GM12878 (cell line): ENCODE data around the gene EXO1. TPM values are rescaled to one million over a fixed set of nuclear protein-coding genes. Genes with fewer than 3 reads are reported as not detected.

Experiments used
- ATAC-seq: fragments of 200-7000 bp; cut with Tn5 transposase; 3 replicates; pipeline ENCODE4 v1.9.1; 2020; ENCODE audit warnings: mild to moderate bottlenecking, moderate library complexity
- BruUV-seq: library from RNA; stranded (reverse); fragments of 400-500 nt; replicated peaks from 2 replicates; lab custom pipeline; 2021; lab: Mats Ljungman, UMichigan
- CTCF ChIA-PET: fragments of 300-600 bp; sonication (Branson Sonifier 250); formaldehyde crosslinking; extraction: SDS; loops from one replicate; lab custom pipeline; 2021; ENCODE audit warnings: inconsistent platforms; lab: Yijun Ruan, JAX
- POLR2A ChIA-PET: fragments of 350-600 bp; formaldehyde crosslinking; extraction: SDS; loops from one replicate; lab custom pipeline; 2021; ENCODE audit warnings: inconsistent platforms; lab: Charles Lee
- RAD21 ChIA-PET: fragments of 300-600 bp; sonication (Branson Sonifier 250); formaldehyde crosslinking; loops from one replicate; lab custom pipeline; 2023; ENCODE audit warnings: antibody characterized with exemption; ENCODE audit not compliant: unreplicated experiment; lab: Charles Lee
- SMC1A ChIA-PET: fragments of 300-600 bp; sonication (Branson Sonifier 250); formaldehyde crosslinking; loops from one replicate; lab custom pipeline; 2023; ENCODE audit not compliant: unreplicated experiment, uncharacterized antibody; lab: Charles Lee
- DNase-seq: peaks from one replicate; pipeline ENCODE4 v3.0.0-alpha.2; 2011; ENCODE audit warnings: low read depth, low spot score
- FAIRE-seq: peaks from 3 replicates; lab custom pipeline; 2011; peaks lifted over from hg19 to GRCh38; lab: Jason Lieb, UNC
- H2AFZ ChIP-seq: 2 replicates; pipeline ENCODE4 v1.6.0; 2011; ENCODE audit warnings: low read depth, low read length, control low read depth; ENCODE audit not compliant: control insufficient read depth
- H3K27ac ChIP-seq: 2 replicates; pipeline ENCODE4 v1.5.1; 2011; ENCODE audit warnings: control low read depth; ENCODE audit not compliant: control insufficient read depth, insufficient read depth
- H3K27me3 ChIP-seq, 2 experiments: replicated peaks in 1 of 2; 2 replicates each; pipeline versions ENCODE4 v1.6.0 to v1.6.1; 2011; ENCODE audit warnings: low read length in 1 of 2; ENCODE audit not compliant: control insufficient read depth in 2 of 2, insufficient read depth in 2 of 2
- H3K36me3 ChIP-seq, 2 experiments: 2 replicates each; pipeline ENCODE4 v1.5.1; 2011; ENCODE audit warnings: low read length in 1 of 2; ENCODE audit not compliant: control insufficient read depth in 2 of 2, insufficient read depth in 2 of 2
- H3K4me1 ChIP-seq: 2 replicates; pipeline ENCODE4 v1.6.1; 2011; ENCODE audit warnings: mild to moderate bottlenecking, low read length, moderate library complexity, mixed read lengths; ENCODE audit not compliant: control insufficient read depth, insufficient read depth
- H3K4me2 ChIP-seq: 2 replicates; pipeline ENCODE4 v1.6.0; 2011; ENCODE audit warnings: control low read depth; ENCODE audit not compliant: control insufficient read depth, insufficient read depth
- H3K4me3 ChIP-seq: fragments of 200-600 bp; sonication (generic); 2 replicates; pipeline ENCODE4 v1.5.1; 2016
- H3K79me2 ChIP-seq: 2 replicates; pipeline ENCODE4 v1.6.0; 2011; ENCODE audit warnings: low read length; ENCODE audit not compliant: control insufficient read depth, insufficient read depth
- H3K9ac ChIP-seq: 2 replicates; pipeline ENCODE4 v1.8.0; 2011; ENCODE audit warnings: low read length, control low read depth, mixed read lengths; ENCODE audit not compliant: control insufficient read depth, insufficient read depth
- H3K9me3 ChIP-seq: replicated peaks from 3 replicates; pipeline ENCODE4 v1.5.1; 2011; ENCODE audit warnings: mild to moderate bottlenecking, low read length; ENCODE audit not compliant: control insufficient read depth, insufficient read depth
- H4K20me1 ChIP-seq: 2 replicates; pipeline ENCODE4 v1.6.0; 2011; ENCODE audit not compliant: control insufficient read depth, insufficient read depth
- DPF2 ChIP-seq: fragments of 450-650 bp; IDR thresholded peaks from 2 replicates; pipeline ENCODE4 v1.6.1; 2017; ENCODE audit warnings: mild to moderate bottlenecking
- ELK1 ChIP-seq: IDR thresholded peaks from 2 replicates; pipeline ENCODE4 v1.6.1; 2012; ENCODE audit warnings: low read depth, low read length, improper control_type of control experiment
- IRF3 ChIP-seq: fragments of 450-650 bp; IDR thresholded peaks from 2 replicates; pipeline ENCODE4 v1.6.1; 2014; ENCODE audit warnings: mild to moderate bottlenecking
- KAT2A ChIP-seq: conservative IDR thresholded peaks from 2 replicates; pipeline ENCODE4 v1.6.1; 2011; ENCODE audit warnings: low read depth, low read length; ENCODE audit not compliant: control insufficient read depth
- NR2F1 ChIP-seq: fragments of 450-650 bp; conservative IDR thresholded peaks from 2 replicates; pipeline ENCODE4 v1.6.1; 2017; ENCODE audit warnings: mild to moderate bottlenecking
- SMAD5 ChIP-seq: IDR thresholded peaks from 2 replicates; pipeline ENCODE4 v1.6.1; 2016; ENCODE audit warnings: antibody characterized with exemption, low read depth
- WRNIP1 ChIP-seq: IDR thresholded peaks from 2 replicates; pipeline ENCODE4 v1.6.1; 2011; ENCODE audit warnings: low read depth, low read length, improper control_type of control experiment, borderline replicate concordance
- ZNF687 ChIP-seq: fragments of 450-650 bp; IDR thresholded peaks from 2 replicates; pipeline ENCODE4 v1.6.1; 2017; ENCODE audit warnings: mild to moderate bottlenecking, moderate library complexity
- WGBS: methylation state at CpG from one replicate; pipeline ENCODE4 v1.1.6; 2016; ENCODE audit warnings: low lambda C conversion rate; ENCODE audit not compliant: insufficient replicate concordance, insufficient coverage; ENCODE audit errors: missing lambda C conversion rate; 5-methylcytosine and 5-hydroxymethylcytosine counted together
- in situ Hi-C: fragments of 300-500 bp; cut with MboI; formaldehyde crosslinking; loops from 9 replicates; pipeline ENCODE4 v1.14.3; 2018; ENCODE audit warnings: mixed read lengths
- intact Hi-C: fragments of 100-400 bp; cut with micrococcal nuclease; formaldehyde crosslinking; loops from one replicate; pipeline ENCODE4 v1.14.2; 2022; ENCODE audit not compliant: unreplicated experiment
- polyA plus RNA-seq, 11 experiments: library from polyadenylated mRNA; depleted of rRNA in 4 of 11; unstranded in 6 of 11; stranded (reverse) in 5 of 11; fragments of >200 nt; fragmentation: Nextera tagmentation in 4 of 11; fragmentation: Illumina TruSeq in 1 of 11; extraction: Ambion mirVana in 4 of 11; extraction: Trizol in 1 of 11; gene quantifications; 1 replicate in 1 of 11; 2 replicates in 10 of 11; pipeline versions ENCODE4 v1.2.1 to v1.2.3, GENCODE V29; 2011 to 2016; ENCODE audit warnings: inconsistent platforms in 2 of 11, missing spikeins in 2 of 11, low read depth in 1 of 11
- total RNA-seq, 4 experiments: library from RNA; depleted of rRNA in 3 of 4; stranded (reverse); fragments of >200 nt in 3 of 4; fragmentation: Illumina TruSeq in 1 of 4; extraction: Trizol in 1 of 4; gene quantifications; 2 replicates each; pipeline versions ENCODE4 v1.2.1 to v1.2.3, GENCODE V29; 2013 to 2021

Gene EXO1
- total and polyA plus RNA-seq, 10 of the 15 experiments (the other 5 are each of a cell fraction or from before 2014, with no cell fraction given), result 8.7 to 43.4 (median 30.6) TPM

- TF ChIP-seq ZNF687, result no peak
- TF ChIP-seq ELK1, result no peak
- TF ChIP-seq IRF3, result no peak
- no peak for TF ChIP-seq DPF2
- TF ChIP-seq NR2F1, result no peak
- TF ChIP-seq, all 136 proteins: peak for 0
Measured at GRCh38 chr1:241917487-241917886, 69.5 kb downstream of the EXO1 start (continued).

GRCh38 chr1:241918879-241919278 lies 70.9 kb downstream of the EXO1 start:
- intact Hi-C loops (no loop called here), in situ Hi-C loops (no loop called here)
- Histone ChIP-seq H3K9me3 (no peaks in the 10 kb centered on the region), H3K4me2 (no peak overlapping the region), H3K27me3 (no peaks in the 10 kb centered on the region), H3K4me1 (no peaks in the 10 kb centered on the region), H3K79me2 (no peaks in the 10 kb centered on the region), H4K20me1 (no peaks in the 10 kb centered on the region), H3K36me3 (no peaks in the 10 kb centered on the region), H3K27ac (no peak overlapping the region), H2AFZ (no peak overlapping the region), H3K4me3 (no peak overlapping the region), H3K9ac (no peak overlapping the region)
- WGBS, result 76% methylated on average over 5 of the region's 5 CpGs
- ChIA-PET RAD21 (no interaction called here), POLR2A (no interaction called here), CTCF (no interaction called here), SMC1A (no interaction called here)
- no peak for DNase-seq
- BruUV-seq, result no TSS peak
- FAIRE-seq, result no peak
- no peak for TF ChIP-seq KAT2A
- TF ChIP-seq SMAD5, result no peak
- TF ChIP-seq WRNIP1, result no peak
- no peak for ATAC-seq
